Left renal cortex interstitium (tissue), 4 donors: ENCODE results near the gene SLC25A48. TPM values are rescaled to one million over a fixed set of nuclear protein-coding genes. Genes with fewer than 3 reads are reported as not detected.

Experiments used
- DNase-seq, 4 donors: peaks; one replicate each; pipeline ENCODE4 v3.0.0-alpha.2; 2013; ENCODE audit warnings: low read depth in 4 of 4, low spot score in 2 of 4, missing footprints in 1 of 4
- polyA plus RNA-seq, 4 donors: library from polyadenylated mRNA; unstranded; fragments of 120-200 nt; gene quantifications; one replicate each; pipeline ENCODE4 v1.2.1, GENCODE V29; 2013; ENCODE audit not compliant: insufficient read length in 4 of 4

Gene SLC25A48
- polyA plus RNA-seq, 4 donors: 2.8 to 4.4 (median 3.9) TPM

DNA sequence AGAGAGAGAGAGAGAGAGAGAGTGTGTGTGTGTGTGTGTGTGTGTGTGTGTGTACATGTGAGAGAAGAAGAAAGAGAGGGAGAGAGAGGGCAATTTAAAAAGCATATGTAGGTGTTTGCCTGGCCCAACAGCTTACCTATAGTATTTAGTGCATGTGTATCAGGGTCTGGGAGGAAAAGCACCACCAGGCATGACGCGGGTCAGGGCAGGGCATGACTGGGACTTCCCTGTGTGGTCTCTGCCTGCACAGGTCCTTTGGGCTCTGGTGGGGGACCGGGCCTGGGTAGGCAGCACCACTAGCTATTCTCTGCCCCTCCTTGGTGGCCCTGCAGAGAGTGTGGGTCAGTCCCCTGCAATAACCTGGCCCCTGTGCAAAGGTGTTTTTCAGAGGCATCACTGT lies 45.1 kb downstream of the SLC25A48 start:
- no peak for DNase-seq

DNA sequence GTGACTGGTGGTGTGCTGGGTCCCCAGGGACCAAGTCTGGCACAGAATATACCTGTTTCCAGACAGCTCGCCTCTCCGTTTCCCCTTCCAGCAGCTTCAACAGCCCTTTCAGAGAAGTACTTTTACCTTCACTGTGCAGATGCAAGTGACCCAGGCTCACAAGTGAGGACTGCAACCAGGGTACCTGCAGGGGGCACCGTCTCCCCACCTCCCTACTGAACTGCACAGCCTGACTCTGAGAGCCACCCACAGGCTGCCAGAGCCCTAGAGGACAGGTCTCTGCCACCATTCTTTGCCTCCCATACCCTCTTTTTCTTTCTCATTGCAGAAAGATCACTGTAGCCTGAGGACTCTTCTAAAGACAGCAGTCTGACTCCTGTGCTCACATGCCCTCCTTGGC lies 45.8 kb downstream of the SLC25A48 start:
- no peak for DNase-seq

DNA sequence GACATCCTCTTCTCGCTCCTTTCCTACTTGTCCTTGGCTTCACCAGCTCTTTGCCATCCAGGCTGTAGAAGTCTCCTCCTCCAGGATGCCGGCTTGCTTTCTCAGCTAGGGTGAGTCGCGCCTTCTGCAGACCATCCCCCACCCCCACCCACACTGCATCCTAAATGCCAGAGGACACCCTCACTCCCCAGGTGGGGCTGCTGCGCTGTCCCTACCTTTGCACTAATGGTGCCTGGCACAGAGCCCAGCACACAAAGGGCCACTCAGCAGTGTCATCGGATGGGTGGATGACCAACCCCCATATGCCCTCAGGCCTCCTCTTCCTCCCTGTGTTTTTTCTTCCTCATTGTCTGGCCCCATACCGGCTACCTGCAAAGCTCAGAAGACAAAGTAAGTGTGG lies 46.3 kb downstream of the SLC25A48 start:
- DNase-seq: no peak

DNA sequence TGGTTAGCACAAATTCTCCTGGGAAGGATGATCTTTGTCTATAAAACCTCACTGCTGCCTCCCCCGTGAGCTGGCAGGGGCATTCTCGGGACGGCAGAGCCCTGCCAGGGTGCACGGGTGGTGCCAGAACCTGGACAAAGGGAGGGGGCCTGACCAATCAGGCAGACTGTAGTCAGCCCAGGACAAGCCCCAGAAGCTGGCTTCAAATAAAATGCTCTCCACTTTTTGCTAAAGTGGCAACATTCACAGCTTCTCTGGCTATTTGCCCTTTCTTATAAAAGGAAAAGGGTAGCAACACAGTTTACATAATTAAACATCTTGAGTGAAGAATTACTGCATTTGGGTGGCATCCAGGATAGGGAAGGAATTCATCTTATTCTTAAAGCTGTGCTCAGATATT lies 46.8 kb downstream of the SLC25A48 start:
- DNase-seq: no peak

DNA sequence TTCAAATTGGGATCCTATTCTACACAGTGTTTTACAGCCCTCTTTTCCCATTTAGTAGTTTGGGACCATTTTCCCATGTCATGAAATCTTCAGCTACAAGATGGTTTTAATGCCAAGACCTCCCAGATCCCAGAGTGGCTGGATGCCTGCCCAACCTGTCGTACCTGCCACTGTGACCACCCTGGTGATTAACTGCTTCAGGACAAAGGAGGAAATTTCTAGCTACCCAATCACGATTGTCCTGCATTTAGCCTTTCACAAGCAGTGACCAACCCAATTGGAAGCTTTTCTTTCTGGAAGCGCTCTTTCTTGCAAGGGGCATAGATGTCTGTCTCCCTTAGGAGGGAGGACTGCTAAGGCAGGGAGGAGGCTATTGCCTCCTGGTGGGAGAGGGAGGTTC lies 47.4 kb downstream of the SLC25A48 start:
- no peak for DNase-seq

DNA sequence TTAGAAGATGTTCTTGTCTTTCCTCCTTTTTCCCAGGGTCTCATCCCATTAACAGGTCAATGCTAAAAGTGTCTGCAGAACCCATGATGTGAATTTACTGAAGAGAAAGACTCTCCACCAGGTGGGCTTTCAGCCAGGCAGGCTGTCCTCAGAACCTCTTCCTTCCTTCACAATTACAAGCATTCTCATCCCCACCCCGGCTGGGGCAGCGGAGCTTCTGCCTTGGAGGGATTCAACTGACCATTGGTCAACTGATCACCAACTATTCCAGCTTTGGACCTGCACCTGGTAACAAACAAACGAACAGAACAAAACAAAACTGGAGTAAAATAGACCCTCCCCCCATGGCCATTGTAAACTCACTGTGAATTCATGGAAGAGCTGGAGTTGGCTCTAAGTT lies 48.6 kb downstream of the SLC25A48 start:
- no peak for DNase-seq

DNA sequence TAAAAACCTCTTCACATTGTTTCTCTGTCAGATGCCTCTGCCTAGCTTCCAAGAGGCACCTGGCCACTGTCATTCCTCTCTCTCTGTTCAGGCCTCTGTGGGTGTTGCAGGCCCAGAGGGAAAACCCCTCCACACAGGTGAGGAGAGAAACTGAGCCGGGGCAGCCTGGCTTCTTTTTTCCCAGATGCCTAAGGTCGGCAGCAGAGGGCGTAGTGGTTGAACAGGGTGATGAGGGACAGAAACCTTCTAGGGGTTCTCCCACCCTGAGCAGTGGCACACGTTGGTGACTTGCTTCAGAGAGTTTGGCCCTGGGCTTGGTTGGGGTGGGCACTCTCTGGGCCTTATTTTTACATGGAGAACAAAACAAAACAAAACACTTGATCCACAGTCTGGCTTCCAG lies 49.0 kb downstream of the SLC25A48 start:
- no peak for DNase-seq

DNA sequence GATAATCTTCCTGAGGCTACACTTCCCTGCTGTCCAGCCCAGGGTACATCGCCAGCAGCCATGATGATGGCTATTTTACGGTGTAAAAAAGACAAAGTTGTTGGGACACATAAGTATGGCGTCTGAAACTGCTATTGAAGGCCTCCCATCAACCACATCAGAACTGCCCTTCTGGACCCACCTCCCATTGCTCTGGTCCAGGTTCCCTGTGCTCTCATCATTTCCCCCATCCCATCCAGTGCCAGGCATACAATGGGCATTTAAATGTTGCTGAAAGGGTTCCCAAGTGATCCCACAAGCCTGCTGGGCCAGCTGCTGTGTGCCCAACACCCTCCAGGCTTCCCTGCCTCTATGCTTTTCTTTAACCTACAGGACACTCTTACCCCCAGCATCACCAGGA lies 50.6 kb downstream of the SLC25A48 start:
- no peak for DNase-seq

DNA sequence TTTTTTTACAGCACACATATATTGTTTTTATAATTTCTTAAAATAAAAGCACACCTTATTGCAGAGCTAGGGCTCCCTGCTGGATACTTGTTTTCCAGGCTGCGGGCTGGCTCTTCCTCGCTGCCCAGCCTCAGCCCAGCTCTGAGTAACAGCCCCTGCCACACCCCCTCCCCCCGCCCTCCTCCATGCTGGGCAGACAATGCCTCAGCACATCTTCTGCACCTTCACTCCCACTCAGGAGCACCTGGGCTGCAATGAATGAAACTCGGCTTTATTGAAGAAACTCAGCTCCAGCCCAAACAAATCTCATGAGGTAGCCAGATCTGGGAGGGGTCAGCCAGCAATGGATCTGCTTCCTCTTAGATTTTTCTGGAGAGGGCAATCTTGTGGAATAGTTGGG lies 51.7 kb downstream of the SLC25A48 start:
- DNase-seq: no peak

DNA sequence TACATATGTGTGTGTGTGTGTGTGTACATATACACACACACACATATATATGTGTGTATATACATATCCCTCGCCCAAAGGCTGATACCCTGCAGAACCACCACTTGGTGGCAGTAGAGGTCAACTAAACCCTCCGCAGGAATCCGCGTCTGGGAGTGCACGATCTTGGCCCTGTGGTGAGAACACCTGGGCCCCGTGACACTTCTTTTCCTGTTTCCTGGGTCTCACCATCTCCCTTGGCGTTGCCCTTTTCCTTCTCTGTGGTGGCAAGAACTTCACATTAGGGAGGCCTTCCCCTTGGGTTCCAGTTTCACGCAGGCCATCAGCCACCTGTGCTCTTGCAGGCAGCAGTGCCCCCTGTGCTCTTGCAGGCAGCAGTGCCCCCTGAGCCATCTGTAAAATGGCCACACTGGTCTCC lies 53.0 kb downstream of the SLC25A48 start:
- peak in 2 of 4 donors; percentile 40 to 66 for DNase-seq

DNA sequence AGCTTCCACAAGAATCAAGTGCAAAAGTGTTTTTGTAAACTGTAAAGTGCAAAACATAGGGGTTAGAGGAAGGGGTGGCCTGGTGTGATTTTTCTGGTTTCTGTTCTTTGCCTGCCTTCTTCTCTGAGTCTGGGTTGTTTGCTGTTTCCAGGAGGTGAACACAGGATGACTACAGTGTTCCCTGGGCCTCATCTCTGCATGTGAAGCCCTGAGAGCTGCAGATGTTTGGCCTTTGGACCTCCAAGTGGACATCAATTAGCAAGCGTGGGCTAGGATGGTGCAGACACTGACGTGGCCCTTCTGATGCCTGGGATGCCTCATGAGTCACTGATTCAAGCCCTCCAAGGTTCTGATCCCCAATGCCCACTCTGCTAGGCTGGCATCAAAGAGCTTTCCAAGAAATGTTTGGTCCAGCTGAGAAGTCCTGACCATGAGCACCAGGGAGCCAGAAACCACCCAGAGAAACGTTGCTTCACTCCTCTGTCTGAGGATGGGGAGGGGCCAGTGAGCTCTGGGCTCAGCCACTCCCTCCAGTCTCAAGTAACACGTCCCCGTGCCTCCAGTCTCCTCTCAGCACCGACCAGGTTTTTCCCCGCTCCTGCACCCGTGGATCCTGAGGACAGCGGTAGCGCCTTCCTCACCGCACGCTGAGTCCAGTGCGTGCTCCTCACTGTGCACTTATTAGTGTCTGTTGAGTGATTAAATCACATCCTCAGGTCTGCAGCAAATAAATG lies 53.6 kb downstream of the SLC25A48 start:
- DNase-seq: no peak

DNA sequence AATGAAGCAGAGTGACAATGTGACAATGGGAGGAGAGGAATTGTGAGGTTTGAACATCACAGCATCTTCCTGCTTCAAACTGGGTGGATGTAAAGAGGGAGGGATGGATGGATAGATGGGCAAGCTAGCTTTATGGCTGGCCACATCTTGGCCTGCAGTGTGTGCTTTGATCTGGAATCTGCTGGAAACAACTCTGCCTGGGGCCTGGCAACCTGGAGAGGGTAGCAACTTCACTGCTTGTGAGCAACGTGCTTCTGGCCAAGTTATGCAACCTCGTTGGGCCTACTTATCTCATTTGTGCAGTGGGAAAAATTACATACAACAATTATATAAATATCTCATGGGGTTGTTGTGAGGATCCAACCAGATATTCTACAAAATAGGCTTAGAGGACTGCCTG lies 55.8 kb downstream of the SLC25A48 start:
- no peak for DNase-seq

DNA sequence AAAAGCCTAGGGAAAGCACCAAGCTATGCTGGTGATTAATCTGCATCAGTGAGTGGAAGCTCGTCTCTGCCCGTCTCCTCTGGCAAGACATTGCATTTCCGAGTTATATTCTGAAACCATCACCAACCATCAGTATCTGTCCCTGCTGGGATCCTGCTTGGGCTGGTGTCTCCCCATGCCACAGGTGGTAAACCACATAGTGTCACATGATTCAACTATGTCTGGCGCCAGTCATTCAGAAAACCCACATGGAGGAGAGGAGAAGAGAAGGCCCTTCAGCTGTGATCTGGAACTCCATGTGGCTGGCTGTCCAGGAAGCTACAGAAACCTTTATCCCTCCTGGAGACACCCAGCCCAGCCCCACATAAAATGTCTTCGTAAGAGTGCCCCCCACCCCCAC lies 56.4 kb downstream of the SLC25A48 start:
- no peak for DNase-seq

DNA sequence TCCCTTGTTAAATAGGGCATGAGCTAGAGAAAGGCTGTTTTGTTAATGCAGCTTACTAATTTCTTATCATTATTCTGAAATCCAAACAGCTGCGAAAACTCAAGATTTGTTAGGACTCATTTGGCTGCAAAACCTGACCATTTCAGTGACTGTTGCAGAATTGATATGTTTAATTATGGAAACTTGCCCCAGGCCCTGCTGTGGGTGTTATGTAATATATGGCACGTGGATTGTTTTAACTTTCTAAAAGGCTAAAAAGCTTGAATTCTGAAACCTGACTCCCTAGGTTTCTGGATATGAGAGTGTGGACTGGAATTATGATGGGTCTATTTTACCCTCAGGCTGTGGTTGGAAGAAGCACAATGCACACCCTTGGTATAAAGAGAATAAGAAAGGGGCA lies 56.8 kb downstream of the SLC25A48 start:
- DNase-seq: no peak

DNA sequence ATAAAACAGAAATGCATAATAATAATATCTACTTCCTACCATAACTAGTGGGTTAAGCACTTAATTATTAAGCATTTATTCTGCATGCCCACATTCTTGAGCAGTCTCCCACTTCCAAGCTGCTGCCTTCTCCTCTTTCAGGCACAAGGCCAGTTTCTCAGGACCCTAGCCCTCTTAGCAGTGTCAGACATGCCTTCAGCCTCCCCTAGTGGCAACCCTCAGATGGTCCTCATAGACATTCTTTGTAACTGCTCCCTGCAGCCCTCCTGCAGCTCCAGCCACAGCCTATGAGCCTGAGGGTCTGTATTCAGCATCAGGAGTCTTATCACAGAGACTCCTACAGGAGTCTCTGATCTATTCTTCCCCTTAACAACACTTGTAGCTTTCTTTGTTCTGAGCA lies 57.3 kb downstream of the SLC25A48 start:
- no peak for DNase-seq

DNA sequence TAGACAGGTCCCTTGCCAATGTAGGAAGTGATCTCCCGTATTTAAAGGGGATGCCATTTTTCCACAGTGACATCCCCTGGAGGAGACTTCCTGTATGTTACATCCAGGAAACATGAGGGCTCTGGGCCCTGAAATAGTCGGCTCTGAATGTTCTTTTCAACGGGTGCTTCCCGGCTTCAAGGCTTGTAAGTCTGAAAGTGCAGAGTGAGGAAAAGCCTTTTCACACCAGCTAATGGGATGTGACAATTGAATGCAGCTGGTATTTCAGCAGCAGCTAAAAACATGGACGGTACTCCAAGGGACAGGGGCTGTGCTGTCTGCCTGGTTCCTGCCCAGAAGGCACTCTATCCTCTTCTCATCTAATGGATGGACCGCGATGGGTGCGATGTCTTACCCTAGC lies 59.8 kb downstream of the SLC25A48 start:
- DNase-seq: no peak

DNA sequence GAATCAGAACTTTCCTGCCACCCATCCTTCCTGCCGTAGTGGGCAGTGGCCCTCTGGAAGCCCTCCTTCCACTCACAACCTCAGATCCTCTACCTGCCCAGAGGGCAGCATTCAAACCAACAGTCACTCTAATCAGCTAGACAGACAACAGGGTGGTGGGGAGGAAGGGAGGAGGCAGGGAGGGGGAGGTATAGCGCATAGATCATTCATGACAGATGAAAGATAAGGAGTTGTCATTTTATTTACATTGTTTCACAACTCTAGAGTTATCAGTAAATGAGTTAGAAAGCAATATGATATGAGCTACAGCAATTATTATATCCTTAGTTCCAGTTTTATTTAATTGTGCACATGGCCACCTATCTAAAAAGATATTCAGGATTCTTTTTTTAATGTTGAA lies 60.3 kb downstream of the SLC25A48 start:
- DNase-seq: no peak

DNA sequence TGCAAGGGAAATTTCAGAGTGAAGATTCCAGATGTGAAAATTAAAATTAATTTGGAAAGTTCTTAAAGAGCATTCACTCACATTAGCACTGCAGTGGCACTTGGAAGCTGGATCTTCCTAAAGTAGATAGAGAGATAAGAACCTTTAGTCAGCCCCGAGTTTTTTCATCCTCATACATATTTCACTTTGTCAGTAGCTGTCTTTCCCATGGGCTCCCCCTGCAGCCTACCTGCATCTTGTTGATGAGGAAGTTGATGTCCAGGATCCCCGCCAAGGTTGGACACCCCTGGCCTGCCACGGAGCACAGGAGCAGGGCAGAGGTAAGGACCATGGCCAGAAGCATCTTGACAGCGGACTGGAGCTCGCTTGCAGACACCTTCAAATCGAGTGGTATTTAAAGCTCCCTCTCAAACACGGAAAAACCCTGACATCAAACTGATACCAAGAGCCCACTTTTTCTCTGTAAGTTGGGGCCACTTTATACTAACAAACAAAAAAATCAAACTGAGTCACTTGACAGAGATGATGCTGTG lies 61.1 kb downstream of the SLC25A48 start, which contains the start of gene IL9:
Gene IL9 (minus strand): TSS at position 368 of the 533 bp plus-strand sequence. CDS start 25 bp downstream, at position 343.
- DNase-seq: no peak

DNA sequence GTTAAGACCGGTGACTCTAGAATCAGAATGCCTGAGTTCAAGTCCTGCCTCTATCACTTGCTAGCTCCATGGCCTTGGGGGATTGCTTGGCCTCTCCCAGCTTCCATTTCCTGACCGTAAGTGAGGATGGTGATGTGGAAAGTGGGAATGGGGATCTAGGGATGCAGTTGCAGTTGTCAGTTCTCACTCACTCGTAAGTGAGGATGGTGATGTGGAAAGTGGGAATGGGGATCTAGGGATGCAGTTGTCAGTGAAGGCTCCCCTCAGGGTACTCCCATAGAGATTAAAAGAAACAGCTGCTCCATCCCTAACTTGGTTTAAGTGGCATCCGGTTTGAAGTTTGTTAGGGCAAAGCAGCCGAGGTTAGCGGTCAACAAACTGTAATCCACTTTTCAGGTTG lies 64.2 kb downstream of the SLC25A48 start:
- no peak for DNase-seq

DNA sequence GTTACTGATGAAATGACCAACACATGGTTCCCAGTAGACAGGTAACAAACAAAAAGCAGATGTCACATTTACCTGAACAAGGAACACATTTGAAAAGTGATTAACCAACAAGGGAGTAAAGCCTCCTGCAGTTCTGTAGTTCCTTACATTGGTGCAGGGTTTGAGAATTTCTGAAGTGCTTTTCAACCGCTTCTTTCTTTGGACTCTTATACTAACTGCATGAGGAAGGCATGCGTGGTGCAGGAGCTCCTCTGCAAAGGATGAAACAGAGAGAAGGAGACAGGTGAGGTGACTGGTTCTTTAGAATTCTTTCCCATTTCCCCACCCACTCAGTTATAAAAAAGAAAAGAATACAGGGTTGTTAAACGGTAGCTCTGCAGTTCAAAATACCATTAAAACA lies 65.8 kb downstream of the SLC25A48 start:
- DNase-seq: no peak

DNA sequence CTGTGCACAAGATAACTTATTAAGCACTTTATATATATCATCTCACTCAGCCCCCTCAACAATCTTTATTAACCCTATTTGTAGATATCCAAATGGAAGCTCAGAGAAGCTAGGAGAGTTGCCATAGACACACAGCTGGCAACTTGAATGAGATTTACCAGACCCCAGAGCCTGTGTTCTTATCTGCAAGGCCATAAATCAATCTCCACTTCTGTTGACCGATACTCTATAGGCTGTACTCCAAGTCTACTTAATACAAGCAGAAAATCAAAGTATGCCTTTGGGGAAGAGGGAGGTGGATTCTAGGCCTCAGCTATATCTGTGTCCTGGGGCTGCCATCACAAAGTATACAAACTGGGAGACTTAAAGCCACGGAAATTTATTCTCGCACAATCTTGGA lies 67.2 kb downstream of the SLC25A48 start:
- DNase-seq: no peak

DNA sequence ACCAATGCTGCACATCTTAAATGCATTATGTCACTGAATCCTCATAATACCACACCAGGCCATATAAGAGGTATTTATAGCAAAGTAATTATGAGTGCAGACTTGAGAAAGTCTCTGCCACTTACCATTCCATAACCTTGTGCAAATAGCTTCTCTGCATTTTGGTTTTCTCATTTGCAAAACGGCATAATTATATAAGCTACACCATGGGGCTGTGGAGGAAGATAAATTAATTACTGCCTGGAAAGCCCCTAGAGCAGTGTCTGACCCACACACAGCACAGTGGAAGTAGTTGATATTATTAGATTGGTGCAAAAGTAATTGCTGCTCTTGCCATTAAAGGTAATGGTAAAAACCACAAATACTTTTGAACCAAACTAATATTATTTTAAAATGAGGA lies 70.7 kb downstream of the SLC25A48 start:
- DNase-seq: no peak
